ENCODE results near the gene PPP2R2B.

DNA sequence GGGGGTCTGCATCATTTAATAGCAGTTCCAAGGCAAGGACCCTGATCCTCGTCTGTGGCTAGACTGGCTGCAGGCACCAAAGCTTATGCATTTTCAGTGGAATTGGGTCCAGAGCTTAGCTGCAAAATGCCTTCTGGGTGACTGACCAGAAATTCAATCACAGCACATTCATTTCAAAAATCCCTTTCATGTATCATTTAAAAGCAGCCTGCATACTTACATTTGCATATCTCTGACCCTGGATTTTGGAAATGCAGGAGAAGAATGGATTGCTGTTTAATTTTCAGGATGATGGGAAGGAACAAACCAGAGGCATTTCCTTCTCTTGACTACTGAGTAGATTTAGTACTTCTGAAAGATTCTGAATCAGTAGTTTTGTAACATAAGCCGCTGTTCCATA, 122.8 kb downstream of the PPP2R2B start:
- TF ChIP-seq TCF4 (CRISPR knock-in tag; IDR thresholded peaks at IDR 0.05; ENCODE audit: borderline replicate concordance) (no peak), SNAI2 (CRISPR knock-in tag; IDR thresholded peaks at IDR 0.05) (no peak), OSR1 (CRISPR knock-in tag; IDR thresholded peaks at IDR 0.05) (no peak), ZFP30 (CRISPR knock-in tag; IDR thresholded peaks at IDR 0.05) (no peak)
- TF ChIP-seq, protein P1, sequence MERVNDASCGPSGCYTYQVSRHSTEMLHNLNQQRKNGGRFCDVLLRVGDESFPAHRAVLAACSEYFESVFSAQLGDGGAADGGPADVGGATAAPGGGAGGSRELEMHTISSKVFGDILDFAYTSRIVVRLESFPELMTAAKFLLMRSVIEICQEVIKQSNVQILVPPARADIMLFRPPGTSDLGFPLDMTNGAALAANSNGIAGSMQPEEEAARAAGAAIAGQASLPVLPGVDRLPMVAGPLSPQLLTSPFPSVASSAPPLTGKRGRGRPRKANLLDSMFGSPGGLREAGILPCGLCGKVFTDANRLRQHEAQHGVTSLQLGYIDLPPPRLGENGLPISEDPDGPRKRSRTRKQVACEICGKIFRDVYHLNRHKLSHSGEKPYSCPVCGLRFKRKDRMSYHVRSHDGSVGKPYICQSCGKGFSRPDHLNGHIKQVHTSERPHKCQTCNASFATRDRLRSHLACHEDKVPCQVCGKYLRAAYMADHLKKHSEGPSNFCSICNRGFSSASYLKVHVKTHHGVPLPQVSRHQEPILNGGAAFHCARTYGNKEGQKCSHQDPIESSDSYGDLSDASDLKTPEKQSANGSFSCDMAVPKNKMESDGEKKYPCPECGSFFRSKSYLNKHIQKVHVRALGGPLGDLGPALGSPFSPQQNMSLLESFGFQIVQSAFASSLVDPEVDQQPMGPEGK (CRISPR knock-in tag; IDR thresholded peaks at IDR 0.05; ENCODE audit: borderline replicate concordance) = no peak
- TF ChIP-seq, protein P2, sequence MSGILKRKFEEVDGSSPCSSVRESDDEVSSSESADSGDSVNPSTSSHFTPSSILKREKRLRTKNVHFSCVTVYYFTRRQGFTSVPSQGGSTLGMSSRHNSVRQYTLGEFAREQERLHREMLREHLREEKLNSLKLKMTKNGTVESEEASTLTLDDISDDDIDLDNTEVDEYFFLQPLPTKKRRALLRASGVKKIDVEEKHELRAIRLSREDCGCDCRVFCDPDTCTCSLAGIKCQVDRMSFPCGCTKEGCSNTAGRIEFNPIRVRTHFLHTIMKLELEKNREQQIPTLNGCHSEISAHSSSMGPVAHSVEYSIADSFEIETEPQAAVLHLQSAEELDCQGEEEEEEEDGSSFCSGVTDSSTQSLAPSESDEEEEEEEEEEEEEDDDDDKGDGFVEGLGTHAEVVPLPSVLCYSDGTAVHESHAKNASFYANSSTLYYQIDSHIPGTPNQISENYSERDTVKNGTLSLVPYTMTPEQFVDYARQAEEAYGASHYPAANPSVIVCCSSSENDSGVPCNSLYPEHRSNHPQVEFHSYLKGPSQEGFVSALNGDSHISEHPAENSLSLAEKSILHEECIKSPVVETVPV (CRISPR knock-in tag; IDR thresholded peaks at IDR 0.05) = no peak

Measured in SK-N-SH treated with all-trans-retinoic acid at 6 μM for 48 hours (cell line).